Adrenal gland (tissue), 5 donors: Measurements from ENCODE around the gene NEGR1.

ENCODE experiments used
- CTCF ChIP-seq, 6 experiments: fragments of 450-650 bp in 4 of 6; fragments of 200-600 bp in 2 of 6; sonication (generic) in 1 of 6; IDR thresholded peaks; 1 replicate in 5 of 6; 2 replicates in 1 of 6; pipeline versions ENCODE4 v1.5.1 to v1.8.0; 2016 to 2021; ENCODE audit warnings: antibody characterized with exemption in 6 of 6, mild to moderate bottlenecking in 2 of 6, moderate library complexity in 1 of 6
- POLR2A ChIP-seq, 2 donors: fragments of 450-650 bp; IDR thresholded peaks; one replicate each; pipeline ENCODE4 v1.6.1; 2017; ENCODE audit warnings: antibody characterized with exemption in 2 of 2, mild to moderate bottlenecking in 2 of 2, moderate library complexity in 1 of 2
- donor health status: DM: no; HTN: no; CAD: no.

DNA sequence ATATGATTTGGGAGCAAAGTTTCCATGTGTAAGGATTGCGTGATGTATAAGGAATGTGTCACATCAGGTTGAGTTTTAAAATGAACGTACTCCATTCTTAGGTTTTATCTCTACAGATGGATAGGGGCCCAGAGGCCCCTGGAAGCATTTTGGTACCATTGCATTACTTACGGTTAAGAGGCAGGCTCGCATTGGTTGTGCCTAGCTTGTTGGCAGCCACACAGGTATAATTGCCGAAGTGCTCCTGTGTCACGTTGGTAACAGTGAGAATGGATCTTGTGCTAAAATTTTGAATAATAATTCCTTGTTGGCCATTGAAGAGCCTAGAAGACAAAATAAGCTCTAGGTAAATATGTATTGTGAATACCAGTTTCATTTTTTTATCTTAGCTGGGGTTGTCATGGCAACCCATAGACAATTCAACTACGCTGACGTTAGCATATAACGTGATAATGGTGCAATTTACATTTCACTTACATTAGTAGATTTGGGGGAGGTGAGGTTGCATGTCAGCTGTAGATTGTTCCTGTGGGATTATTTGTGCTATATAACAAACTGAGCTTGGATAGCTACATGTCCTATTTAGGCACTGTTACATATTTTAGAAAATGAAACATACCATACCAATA, 689.6 kb downstream of the NEGR1 start:
- TF ChIP-seq CTCF (IDR thresholded peaks at IDR 0.05) (no peak), POLR2A (IDR thresholded peaks at IDR 0.05) (no peak)
